GM21423 (cell line): ENCODE results near the gene RTKN.
"Not testable (repeated sequence)": the region's sequence is repeated elsewhere in the genome, so short reads cannot be mapped to it uniquely, and the experiment has no call there.

ENCODE experiments used
- ATAC-seq: cut with Tn5 transposase; IDR thresholded peaks from one replicate; pipeline ENCODE4 v1.9.1; 2021; ENCODE audit warnings: mild to moderate bottlenecking, moderate library complexity; ENCODE audit not compliant: unreplicated experiment

Gene RTKN, protein sequence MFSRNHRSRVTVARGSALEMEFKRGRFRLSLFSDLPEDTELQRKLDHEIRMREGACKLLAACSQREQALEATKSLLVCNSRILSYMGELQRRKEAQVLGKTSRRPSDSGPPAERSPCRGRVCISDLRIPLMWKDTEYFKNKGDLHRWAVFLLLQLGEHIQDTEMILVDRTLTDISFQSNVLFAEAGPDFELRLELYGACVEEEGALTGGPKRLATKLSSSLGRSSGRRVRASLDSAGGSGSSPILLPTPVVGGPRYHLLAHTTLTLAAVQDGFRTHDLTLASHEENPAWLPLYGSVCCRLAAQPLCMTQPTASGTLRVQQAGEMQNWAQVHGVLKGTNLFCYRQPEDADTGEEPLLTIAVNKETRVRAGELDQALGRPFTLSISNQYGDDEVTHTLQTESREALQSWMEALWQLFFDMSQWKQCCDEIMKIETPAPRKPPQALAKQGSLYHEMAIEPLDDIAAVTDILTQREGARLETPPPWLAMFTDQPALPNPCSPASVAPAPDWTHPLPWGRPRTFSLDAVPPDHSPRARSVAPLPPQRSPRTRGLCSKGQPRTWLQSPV

DNA sequence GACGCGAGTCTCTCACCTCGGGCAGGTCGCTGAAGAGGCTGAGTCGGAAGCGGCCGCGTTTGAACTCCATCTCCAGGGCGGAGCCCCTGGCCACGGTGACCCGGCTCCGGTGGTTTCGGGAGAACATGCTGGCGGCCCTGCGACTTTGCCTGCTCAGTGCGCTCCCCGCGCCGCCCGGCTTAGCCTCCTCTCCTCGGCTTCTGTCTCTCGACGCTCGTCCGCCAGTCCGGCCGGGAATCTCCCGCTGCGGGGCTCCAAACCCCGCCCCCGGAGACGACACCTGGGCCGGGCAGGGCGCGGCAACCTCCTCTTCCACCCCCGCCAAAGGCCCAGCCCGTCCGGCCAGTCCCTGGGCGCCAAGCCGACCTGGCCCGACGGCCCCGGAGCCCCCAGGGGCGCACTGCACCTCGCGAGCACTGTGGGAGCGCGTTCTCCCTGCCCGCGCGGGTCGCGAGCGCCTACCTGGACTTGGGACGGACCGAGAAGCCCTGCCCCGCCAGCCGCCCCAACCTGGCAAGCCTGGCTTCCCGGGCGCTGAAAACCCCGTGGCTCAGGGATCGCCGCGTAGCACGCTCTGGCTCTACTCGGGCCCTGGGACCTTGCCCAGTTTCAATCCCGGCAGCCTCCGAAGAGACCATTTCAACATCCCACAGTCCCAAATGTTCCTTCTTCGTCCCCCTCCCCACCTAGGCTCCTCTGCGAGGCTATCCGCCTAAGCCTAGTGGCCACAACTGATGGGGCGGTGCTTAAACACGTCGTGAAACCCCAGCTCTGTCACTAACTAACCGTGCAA is at the start of gene RTKN:
Gene RTKN (minus strand): TSS at position 248 of the 793 bp plus-strand sequence. CDS start 121 bp downstream, at position 127.
- peak; percentile 37 for ATAC-seq

DNA sequence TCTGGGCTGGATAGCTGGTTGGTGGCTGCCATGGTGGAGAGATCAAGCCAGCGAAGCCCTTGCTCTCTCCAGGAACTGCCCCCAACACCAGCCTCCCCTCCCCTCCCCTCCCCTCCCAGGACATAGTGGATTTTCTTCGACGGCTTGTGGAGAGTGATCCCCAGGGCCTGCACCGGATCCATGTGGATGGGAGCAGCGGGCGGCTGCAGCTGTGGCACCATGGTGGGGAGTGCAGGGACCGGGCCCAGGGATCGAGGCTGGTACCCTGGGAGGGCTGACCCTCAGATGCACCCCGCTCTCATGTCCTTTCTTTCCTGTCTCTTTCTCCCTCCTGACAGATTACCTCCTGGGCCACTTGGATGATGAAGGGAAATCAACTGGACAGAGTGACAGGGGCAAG is 48.2 kb upstream of the RTKN start:
- ATAC-seq: no peak

DNA sequence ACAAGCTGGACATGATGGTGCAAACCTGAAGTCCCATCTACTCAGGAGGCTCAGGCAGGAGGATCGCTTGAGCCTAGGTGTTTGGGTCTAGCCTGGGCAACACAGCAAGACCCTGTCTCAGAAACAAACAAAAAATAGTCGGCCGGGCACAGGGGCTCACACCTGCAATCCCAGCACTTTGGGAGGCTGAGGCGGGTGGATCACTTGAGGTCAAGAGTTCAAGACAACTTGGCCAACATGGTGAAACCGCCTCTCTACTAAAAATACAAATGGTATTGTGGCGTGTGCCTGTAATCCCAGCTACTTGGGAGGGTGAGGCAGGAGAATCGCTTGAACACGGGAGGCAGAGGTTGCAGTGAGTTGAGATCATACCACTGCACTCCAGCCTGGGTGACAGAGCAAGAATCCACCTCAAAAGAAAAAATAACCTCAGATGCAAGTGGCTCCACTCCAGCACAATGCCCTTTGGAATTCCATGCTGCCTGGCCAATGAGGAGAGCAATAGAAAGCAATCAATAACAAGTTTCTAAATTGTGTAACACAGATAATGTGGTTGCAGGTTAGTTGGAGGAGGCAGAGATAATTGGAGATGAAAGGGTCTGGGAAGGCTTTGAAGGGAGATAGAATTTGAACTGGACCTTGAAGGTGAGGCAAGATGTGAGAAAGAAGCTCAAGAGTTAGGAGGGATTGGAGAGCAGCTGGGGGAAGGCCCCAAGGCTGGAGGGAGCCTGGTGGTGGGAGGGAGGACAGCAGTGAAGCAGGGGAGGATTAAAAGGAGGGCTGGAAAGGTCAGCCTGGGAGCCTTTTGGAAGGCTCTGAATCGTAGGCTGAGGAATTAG is 47.1 kb upstream of the RTKN start:
- ATAC-seq: no peak

DNA sequence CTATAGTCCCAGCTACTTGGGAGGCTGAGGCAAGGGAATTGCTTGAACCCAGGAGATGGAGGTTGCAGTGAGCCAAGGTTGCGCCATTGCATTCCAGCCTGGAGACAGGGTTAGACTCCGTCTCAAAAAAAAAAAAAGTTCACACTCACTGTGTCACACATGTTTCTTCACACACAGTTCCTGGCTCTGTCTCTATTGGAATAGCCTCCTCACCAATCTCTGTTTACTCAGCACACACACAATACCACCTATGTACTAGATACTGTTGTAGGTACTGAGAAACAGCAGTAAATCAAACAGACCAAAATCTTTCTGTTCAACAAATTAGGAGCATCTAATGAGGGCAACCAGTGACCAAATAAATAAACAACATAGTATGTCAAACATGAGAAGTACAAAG is 44.4 kb upstream of the RTKN start:
- ATAC-seq: no peak

DNA sequence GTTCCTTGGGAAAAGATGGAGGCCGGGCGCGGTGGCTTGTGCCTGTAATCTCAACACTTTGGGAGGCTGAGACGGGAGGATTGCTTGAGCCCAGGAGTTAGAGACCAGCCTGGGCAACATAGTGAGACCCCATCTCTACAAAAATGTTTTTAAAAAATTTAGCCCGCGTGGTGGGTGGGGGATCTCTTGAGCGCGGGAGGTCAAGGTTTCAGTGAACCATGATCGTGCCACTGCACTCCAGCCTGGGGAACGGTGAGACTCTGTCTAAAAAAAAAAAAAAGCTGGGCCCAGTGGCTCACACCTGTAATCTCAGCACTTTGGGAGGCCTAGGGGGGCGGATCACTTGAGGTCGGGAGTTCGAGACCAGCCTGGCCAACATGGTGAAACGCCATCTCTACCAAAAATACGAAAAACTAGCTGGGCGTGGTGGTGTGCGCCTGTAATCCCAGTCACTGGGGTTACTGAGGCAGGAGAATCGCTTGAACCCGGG is 42.0 kb upstream of the RTKN start:
- not testable (repeated sequence) for ATAC-seq

DNA sequence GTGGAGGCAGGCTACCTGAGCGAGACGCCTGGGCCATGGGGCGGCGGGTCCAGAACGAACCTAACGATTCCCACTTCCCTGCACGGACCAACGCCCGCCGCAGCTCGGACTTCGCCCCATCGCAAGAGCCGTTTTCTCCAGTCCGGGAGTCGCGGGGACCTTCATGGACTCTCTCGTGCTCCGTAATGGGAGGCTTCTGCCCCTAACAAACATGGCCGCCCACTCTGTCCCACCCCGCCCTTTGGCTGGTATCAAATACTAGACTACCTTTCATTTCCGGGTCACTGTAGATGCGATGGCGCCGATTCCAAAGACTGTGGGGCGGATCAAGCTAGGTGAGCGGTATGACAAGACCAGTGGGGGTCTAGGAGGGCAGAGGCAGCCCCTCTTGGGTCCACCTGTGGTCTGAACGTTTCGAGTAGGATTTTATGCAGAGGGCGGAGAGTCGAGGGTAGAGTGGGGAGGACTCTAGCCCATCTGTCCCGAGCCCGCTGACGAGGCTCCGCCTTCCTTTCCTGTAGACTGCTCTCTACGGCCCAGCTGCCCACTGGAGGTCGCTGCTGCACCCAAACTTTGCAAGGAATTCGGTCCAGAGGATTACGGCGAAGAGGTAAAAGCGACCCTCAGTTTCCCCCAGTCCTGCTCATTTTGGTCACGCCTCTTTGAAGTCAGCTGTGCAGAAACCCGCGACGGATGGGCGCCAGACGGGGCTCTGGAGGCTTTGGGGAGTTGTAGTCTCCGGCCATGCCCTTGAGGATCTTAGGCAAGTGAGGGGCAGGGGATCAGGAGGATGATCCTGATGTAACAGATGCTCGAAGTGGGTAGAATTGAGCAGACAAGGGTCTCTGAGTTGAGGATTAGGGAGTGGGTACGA is 41.3 kb upstream of the RTKN start, which contains the start of the genes CCDC142 and TTC31:
Gene CCDC142 (minus strand): TSS at position 198 of the 874 bp plus-strand sequence. CDS start 161 bp downstream, at position 37.
Gene TTC31 (plus strand): TSS at position 281 of the 874 bp plus-strand sequence. CDS start 15 bp downstream, at position 296.
- ATAC-seq: peak; percentile 93

DNA sequence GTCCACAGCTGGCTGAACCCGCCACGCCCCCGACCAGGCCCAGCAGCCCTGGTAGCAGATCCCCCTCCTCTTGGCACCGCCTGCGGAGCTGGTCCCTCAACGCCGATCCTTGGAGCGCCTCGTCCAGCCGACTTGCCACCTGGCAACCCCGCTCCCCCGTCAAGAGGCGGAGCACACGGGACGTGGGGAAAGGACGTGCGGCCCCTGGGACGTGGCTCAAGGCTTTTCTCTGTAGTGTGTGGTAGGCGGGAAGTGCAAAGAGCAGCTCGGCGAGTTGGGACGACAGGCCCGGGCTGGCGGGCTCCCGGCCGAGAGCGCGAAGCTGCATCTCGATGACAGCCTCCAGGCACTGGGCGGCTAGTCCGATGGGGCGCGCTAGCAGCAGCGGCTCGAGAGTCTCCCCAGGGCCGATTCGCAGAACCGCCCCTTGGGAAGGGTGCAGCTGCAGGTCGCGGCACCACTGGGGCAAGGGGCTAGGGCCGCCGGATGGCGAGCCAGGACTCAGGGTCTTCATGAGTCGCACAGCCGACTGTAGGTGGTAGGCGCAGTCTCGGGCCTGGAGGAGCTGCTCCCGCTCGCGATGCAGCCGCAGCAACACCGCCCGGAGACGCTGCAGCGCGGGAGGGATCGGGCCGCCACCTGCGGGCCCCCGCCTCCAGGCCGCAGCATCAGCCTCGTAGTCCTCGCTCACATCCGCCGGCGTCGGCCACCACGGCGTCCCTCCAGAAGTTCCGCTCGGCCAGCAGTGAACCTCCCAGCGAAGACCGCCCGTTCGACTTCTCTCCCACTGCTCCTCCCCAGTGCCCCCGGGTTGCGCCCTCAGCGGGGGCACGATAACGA is 40.4 kb upstream of the RTKN start:
- ATAC-seq: peak; percentile 35

DNA sequence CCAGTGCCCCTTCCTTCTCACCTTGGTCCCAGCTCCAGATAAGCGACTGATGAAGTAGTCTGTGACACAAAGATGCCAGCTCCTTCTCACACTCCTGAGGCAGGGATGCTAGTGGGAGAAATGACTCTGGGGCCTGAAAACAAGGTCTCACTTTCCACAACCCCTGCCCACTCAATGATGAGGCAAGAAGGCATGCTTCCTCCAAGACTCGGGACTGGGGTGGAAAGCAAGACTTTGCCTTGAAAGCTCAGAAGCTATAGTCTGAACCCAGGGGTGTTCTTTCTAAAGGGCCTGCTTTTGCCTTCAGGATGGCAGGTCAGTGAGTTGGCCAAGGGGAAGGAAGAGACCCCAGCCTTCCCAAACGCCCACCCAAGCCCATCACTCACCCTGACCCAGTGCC is 39.7 kb upstream of the RTKN start:
- no peak for ATAC-seq

DNA sequence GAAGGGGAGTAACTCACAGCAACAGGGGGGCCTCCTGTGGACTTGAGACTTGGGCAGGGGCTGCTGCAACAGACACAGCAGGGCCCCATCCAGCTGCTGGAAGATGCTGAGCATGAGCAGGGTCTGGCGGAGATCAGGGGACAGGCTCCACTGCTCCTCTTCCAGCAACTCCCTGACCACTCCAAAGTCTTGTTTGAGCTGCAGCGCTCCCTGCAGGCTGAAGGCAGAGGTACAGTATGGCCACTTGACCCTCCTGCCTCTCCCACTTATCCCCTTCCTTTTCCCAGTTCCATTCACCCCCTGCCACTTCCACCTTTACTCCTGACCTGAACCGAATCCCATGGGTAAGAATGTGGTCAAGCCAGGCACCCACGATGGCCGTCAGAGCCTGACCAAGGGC is 33.2 kb upstream of the RTKN start:
- no peak for ATAC-seq

DNA sequence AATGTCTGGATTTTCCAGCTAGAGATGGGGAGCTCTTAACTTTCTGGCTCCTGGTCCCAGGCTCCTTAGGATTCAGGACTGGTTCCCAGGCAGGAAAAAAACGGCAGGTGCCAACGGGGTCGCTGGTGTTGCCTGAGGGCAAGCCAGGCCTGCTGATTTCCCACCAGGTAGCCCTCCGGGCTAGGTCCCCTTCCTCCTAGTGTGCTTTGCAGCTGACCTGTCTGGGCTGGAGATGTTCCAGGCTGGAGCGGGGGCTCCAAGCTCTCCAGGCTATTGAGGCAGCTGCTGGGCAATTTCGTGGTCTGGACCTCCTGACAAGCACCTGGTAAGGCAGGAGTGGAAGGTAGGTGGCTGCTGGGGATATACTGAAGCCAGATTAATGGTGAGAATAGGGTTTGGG is 32.7 kb upstream of the RTKN start:
- ATAC-seq: no peak

DNA sequence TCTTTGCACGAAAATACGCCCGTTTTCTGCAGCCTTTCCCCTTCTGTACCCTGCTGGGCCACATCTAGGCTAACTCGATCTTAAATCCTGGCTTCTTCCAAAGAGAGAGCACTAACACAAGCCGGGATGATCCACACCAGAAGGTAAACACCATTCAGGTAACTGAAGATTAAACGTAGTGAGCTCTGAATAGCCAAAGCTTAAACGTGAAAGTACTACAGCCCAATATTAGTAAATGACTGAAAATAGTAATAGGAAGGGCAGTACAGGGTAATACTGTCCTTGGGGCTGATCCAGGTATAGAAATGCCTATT is 31.2 kb upstream of the RTKN start:
- ATAC-seq: no peak

DNA sequence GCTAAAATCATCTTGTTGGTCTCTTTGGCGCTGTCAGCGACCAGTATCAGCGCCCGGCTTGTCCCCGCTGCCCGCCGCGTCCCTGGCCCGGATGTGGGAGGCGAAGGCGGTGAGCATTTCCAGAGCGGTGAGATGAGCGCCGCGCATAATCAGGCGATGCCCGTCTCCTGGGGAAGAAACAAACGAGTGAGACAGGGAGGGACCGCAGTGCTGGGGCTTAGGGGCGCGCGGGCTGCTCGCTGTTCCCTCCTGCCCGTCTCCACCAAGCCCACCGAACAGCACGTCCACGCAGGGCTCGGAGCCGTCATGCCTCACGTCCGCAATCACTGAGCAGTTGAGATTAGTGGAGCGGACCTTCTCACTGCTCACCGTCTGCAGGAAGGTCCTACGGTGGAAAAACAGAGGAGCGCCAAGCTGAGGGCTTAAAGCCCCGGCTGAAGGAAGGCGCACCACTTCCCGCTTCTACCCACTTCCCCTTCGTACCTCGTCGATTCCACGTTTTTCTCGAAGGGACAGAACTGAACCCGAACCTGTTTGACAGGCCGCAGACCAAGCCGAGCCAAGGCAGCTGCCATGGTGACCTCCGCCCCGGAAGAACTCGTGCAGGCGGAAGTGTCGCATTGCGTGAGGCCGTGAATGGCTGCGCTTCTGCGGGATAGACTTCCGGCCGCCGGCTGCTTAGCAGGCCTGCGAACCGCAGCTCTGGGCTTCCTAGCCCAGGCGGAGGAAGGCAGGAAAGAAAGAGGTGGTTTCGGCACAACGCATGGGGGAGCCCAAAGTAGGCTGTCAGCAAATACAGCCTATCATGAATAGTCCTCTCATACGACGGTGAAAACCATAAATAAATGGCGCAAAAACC is 30.6 kb upstream of the RTKN start, which contains the start of gene MRPL53:
Gene MRPL53 (minus strand): TSS at position 595 of the 859 bp plus-strand sequence. CDS start 20 bp downstream, at position 575.
- ATAC-seq: peak; percentile 82

DNA sequence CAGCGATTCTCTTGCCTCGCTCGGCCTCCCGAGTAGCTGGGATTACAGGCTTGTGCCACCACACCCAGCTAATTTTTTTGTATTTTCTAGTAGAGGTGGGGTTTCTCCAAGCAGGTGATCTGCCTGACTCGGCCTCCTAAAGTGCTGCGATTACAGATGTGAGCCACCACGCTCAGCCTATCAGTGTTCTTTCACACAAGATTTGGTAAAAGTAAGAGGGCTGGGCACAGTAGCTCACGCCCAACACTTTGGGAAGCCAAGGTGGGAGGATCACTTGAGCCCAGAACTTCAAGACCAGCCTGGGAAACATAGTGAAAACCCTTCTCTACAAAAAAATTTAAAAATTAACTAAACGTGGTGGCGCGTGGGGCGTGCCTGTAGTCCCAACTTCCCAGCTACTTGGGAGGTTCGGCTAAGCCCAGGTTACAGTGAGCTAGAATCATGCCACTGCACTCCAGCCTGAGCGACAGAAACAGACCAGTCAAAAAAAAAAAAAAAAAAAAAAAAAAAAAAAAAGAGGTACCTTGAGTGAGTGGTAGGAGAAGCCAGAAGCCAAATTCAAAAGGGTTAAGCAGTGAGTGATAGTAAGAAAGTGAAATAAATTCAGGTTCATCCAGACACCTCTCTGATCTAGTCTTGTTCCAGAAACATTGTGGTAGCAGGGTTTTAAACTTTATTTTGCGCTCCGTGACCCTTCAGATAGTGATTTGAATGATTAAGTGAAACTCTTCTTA is 29.8 kb upstream of the RTKN start:
- ATAC-seq: no peak

DNA sequence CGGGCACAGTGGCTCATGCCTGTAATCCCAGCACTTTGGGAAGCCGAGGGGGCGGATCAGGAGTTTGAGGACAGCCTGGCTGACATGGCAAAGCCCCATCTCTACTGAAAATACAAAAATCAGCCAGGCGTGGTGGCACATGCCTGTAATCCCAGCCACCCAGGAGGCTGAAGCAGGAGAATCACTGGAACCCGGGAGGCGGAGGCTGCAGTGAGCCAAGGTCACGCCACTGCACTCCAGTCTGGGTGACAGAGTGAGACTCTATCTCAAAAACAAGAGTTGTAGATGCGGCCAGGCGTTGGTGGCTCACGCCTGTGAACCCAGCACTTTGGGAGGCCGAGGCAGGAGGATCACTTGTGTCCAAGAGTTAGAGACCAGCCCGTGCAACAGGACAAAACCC is 29.0 kb upstream of the RTKN start:
- ATAC-seq: not testable (repeated sequence)

DNA sequence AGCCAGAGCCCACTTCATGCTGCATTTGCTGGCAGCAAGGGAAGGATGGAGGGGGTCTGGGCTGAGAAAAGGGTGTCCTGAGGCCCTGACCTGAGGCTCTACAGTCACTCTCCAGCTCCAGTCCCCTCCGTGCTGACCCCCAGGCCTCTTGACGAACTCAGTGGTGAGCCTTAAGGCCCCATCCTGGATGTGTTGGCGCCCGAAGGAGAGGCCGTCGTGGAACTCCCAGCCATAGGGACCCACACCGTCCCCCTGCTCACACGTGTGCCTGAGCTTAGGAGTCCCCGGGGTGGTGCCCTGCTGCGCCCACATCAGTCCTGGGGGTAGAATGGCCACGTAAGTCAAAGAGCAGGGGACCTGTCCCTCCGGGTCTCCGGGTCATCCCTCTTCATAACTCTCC is 22.7 kb upstream of the RTKN start:
- ATAC-seq: no peak

DNA sequence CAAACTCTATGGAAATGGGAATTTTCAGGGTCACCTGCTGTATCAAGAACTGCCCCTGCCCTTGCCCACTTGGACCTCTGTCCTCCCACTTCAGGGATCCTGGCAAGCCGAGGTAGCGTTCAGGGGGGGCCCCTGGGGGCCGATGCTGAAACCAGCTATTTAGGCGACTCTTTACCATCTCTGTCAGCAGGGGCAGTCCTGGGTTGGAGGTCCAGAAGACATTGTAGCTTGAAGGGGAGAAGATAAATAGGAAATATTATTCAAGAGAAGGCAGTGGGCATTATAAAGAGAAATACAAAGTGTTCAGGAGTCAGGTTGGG is 21.0 kb upstream of the RTKN start:
- ATAC-seq: no peak
